Activated naive CD4-positive, alpha-beta T cell treated with anti-CD3 and anti-CD28 coated beads, Interleukin-2, amount 10 ng/mL, durations not matched to agents 5 hours and 36 hours (primary cell): ENCODE data around the gene XKR3. TPM values are rescaled to one million over a fixed set of nuclear protein-coding genes. Genes with fewer than 3 reads are reported as not detected.

Experiments
- total RNA-seq, 2 experiments: library from RNA; stranded (reverse); gene quantifications; one replicate each; pipeline ENCODE4 v1.2.3, GENCODE V29; 2021

The XKR3 gene
- total RNA-seq: not detected

GRCh38 chr22:16824716-16825687, at the start of gene XKR3:
XKR3 (minus strand) TSS chr22:16825411; CDS start chr22:16808073, 17,338 bp downstream.

Other genes starting within 250 kb of the XKR3 start
- gene CCT8L2, start 232.6 kb downstream of the XKR3 start, total RNA-seq: not detected
- gene GAB4, start 182.8 kb upstream of the XKR3 start, total RNA-seq: not detected